Fibroblast of upper back skin (primary cell): ENCODE measurements around the gene IZUMO2.

Experiments
- DNase-seq: peaks from one replicate; pipeline ENCODE4 v3.0.0-alpha.2; 2013

IZUMO2 gene

DNA sequence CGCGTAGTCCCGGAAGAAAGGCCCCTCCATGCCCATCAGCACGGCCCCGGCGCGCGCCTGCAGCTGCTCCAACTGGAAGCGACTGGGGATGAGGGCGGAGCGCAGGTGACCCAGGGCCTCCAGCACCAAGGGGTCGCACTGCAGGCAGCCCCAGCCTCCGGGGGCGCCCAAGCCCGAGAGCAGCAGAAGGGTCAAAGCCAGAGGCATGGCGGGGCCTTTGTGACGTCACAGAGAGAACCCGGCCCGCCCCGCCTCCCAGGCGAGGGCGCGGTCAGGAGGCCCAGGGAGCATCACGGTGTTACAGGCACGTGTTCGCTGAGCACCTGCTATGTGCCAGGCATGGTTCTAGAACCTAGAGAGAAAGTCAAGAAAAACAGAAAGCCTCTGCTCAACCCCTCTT, at the start of gene IZUMO2:
Gene IZUMO2, minus strand, starts transcription at position 294 of the 400 bp plus-strand sequence. Its CDS starts 87 bp downstream, at position 207.
- DNase-seq, result no peak

DNA sequence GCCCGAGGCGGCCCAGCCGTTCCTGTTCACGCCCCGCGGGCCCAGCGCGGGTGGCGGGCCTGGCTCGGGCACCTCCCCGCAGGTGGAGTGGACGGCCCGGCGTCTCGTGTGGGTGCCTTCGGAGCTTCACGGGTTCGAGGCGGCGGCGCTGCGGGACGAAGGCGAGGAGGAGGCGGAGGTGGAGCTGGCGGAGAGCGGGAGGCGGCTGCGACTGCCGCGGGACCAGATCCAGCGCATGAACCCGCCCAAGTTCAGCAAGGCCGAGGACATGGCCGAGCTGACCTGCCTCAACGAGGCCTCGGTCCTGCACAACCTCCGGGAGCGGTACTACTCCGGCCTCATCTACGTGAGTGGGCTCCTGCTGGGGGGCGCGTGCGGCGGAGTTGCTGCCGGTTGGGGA, 47.3 kb upstream of the IZUMO2 start:
- DNase-seq, result no peak

DNA sequence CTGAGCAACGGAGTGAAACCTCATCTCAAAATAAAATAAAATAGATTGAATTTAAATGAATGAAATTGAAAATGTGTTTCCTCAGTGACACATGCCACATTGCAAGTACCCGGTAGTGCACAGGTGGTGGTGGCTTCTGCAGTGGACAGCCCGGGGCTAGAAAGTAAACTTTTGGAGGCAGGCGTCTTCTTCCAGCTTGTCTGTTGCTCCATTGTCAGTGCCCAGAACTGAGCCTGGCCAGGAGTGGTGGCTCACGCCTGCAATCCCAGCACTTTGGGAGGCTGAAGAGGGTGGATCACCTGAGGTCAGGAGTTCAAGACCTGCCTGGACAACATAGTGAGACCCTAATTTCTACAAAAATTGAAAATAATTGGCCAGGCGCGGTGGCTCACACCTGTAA, 46.0 kb upstream of the IZUMO2 start:
- no peak for DNase-seq

DNA sequence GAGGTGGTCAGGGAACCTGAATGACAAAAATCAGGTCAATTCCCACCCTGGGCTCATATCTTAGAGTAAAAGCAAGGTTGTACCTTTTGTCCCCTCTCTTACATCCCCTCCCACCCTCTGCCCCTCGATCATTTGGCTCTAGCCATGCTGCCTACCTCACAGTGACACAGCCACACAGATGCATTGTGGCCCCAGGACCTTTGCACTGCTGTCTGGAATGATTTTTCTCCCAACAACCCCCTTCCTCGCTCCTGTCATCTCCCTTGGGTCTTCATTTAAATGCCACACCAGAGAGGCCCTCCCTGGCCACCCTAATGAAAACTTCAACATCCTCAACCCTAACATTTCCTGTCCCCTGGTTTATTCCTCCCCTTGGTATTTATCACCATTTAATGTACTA, 44.6 kb upstream of the IZUMO2 start:
- no peak for DNase-seq

DNA sequence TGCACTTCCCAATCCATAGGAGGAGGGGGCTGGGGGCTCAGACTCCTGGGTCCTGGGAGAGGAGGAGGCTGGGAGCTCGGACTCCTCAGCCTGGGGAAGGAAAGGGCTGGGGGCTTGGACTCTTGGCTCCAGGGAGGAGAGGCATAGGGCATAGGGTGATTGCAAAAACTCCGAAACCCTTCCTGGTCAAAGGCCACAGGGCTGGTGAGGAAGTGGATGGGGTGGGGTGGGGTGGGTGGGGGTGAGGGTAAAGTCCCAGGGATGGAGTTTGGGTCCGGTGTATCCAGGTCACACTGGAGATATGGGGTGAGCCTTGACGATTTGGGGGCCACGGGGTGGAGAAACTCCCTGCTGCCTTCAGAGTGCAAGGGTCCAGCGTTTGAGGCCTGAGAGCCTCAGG, 43.1 kb upstream of the IZUMO2 start:
- DNase-seq, result no peak

DNA sequence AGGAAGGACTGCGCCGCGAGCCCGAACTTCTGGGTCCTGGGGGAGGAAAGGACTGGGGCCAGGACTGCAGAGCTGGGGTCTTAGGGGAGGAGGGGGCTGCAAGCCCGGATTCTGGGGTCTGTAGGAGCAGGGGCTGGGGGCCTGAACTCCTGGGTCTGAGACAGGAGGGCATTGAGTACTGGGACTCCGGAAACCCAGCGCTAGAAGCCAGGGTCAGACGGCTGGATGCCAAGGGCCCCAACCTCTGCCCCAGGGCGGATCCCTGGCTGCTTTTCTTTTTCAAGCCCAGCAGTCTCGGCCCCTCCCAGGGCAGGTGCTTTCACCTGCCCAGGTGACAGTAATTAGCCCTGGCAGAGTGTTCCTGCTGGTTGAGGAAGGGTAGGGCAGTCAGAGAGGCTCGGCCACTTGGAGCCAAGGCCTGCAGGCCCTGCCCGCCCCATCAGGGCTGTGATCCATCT, 42.6 kb upstream of the IZUMO2 start:
- DNase-seq, result no peak

DNA sequence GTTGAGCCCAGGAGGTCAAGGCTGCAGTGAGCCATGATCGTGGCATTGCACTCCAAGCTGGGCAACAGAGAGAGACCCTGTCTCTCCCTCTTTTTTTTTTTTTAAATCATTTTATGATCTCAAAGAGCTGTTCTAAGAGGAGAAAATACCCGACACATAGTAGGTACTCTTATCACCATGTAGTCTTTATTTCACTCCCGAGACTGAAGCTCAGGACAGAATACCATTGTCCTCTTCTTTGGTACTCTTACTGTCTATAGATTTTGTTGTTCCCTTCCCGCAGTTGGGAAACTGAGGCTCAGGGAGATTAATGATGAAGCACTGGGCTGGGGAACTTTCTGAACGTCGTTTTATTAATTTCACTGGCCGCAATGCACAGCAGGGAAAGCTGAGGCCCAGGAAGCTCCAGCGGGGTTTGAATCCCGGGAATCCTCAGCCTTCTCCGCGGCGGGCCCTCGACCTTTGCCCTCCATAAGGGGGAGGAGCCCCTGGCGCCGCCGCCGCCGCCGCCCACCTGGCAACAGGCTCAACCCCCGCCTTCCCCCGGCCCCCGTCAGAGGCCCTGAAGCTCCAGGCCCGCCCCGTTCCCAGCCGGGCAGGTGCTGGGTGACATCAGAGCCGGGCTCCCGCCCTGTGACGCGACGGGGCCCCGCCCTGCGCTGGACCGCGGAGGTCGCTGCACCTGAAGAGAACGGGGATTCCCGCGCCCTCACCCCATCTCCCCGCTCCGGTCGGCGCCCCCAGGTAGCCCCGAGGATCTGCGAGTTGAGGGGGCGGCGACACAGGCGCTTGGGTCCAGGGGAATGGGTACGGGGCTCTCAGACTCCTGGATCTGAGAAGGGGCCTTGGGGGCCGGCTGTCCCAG, 42.0 kb upstream of the IZUMO2 start:
- no peak for DNase-seq

DNA sequence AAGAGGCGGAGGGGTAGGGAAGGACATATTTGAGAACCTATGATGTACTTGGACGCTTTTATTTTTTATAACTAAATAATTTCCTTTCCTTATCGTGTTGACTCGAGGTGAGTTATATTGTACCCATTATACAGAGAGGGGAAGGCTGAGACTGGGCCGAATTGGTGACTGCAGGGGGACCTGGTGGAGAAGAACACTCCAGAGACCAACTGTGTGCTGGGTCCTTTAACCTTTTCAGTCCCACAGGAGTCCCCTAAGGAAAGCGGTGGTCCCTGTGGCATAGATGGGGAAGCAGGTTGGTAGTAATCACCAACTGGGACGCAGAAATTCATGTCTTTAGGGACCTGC, 41.0 kb upstream of the IZUMO2 start:
- no peak for DNase-seq

DNA sequence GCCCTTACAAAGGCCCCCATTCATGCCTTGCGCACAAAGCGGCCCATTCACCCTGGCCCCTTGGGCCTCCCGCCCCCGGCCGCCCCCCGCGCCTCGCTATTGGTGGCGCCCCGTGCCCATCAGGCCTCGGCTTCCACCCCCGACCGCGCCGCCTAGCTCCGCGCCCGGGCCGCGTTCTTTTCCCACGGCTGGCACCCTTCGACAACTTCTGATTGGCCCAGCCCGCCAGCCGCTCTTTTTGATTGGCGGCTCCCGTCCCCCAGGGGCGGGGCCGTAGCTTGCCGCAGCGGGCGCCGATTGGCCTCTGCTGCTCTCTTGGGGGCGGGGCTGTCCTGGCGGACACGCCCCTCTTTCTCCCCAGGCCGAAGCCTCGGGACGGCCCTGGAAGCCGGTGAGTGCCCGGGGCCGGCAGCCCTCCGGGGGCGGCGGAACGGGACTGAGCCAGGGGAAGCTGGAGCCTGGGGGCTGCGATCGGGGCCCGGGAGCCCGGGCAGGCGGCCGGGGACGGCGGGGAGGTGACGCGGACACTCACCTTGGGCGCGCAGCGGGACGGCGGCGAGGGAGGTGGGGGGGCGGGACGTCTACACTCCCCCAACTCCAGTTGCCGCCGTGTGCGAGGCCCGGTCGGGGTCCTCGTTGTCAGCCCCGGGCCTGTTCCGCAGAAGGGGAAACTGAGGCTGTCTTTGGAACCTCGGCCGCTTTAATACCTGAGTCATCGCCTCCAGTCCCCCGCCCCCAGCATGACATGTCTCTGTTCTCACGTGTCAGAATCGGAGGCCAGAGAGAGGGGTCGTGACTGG, 40.4 kb upstream of the IZUMO2 start, which contains the start of gene MYH14:
Gene MYH14, plus strand, starts transcription at position 342 of the 800 bp plus-strand sequence. CDS start 6,744 bp downstream, outside the sequence.
- DNase-seq, result no peak

DNA sequence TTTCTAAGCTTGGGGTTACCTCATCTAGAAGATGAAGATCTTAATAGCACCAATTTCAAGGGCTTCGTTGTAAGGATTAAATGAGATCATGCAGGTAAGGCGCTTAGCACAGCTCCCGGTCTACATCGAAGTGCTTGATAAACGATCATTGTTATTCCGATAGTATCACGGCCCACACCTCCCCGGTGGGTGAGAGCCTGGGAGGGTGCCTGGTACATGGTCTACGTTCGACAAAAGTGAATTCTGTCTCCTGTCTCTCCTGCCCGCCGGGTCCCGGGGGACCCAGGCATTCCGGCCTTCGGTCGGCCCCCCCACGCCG, 39.8 kb upstream of the IZUMO2 start:
- DNase-seq, result no peak

DNA sequence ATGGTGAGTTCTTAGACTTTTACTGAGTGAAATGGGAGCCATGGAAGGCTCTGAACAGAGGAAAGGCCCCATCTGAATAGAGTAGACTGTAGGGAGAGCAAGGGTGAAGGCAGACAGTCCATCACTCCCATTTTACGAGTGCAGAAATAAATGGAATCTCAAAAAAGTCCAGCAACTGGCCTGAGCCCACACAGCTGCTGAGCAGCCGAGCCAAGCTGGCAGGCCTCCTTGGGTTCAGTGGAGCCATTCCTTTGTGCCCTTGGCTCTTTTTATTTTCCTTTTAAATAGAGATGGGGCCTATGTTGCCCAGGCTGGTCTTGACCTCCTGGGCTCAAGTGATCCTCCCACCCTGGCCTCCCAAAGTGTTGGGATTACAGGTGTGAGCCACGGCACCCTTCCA, 39.3 kb upstream of the IZUMO2 start:
- DNase-seq, result no peak

DNA sequence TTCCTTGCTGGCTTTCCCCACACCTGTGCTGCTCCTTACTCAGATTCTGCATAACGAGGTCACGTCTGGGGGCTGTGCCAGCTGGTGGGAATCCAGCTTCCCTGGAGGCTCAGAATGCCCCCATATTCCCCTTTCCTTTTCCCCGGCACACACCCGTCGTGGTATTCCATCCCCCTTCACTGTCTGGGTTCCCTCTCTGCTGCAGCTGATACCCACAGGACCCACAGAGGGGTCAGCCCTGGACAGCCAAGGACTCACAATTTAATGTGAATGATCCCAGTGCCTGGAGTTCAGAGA, 36.1 kb upstream of the IZUMO2 start:
- DNase-seq, result no peak

DNA sequence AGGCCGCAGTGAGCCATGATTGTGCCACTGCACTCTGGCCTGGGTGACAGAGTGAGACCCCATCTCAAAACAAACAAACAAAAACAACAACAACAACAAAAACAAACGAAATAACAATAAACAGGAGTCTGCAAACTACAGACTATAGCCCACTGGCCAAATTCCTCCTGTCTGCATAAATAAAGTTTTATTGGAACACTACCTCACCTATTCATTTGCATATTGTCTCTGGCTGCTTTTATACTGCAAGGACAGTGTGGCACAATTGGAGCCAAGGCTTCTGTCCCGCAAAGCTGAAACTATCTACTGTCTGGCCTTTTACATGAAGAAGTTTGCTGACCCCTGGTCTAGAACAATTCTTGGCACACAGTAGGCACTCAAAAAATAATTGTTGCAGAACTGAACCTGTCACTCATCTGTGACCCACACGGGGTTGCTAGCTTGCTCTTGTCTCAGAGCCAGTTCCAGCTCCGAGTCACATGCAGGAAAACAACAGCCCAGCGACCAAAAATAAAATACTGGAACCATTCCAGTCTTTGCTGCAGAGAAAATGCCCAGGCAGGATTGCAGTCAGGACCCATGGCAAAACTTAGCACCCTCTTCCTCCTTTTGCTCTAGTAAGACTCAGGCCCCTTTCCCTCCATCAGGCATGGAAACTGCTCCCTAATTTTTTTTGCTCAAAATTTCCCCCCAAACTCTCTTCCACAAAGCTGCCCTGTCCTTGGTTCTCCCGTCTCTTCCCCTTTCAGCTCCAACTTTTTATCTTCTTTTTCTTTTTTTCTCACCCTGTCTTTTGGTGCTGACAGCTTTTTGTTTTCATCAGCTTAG, 35.6 kb upstream of the IZUMO2 start:
- no peak for DNase-seq

DNA sequence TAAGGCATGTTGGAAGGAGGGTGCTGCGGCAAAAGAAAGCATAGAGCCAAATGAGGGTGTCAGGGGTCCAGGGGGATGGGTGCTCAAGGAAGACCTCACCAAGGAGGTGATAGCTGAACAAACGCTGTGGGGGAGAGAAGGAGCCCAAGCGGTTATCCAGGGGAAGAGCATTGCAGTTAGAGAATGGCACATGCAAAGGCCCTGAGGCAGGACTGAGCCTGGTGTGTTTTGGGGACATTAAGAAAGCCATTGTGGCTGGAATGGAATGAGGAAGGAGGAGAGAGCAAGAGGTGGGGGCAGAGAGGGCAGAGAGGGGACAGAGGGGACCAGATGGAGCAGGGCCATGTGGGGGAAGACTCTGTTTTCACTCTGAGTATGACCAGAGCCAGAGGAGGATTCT, 34.3 kb upstream of the IZUMO2 start:
- no peak for DNase-seq

DNA sequence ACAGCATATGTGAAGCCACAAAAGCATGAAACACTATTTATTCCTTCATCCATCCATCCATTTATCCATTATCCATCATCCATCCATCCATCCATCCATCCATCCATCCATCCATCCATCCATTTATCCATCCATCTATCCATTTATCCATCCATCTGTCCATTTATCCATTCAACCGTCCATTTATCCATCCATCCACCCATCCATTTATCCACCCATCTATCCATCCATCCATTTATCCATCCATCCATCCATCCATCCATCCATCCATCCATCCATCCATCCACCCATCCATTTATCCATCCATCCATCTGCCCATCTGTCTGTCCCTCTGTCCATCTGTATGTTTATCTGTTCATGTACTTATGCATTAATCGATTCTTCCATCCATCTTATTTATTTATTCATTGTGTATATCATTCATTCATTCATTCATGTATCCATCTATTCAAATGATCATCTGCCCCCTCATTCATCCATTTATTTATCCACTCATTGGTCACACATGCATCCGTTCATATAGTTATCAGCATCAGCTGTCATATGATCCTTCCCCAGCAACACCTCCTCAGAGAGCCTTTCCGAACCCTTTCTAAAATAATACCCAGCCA, 33.3 kb upstream of the IZUMO2 start:
- DNase-seq, result no peak

DNA sequence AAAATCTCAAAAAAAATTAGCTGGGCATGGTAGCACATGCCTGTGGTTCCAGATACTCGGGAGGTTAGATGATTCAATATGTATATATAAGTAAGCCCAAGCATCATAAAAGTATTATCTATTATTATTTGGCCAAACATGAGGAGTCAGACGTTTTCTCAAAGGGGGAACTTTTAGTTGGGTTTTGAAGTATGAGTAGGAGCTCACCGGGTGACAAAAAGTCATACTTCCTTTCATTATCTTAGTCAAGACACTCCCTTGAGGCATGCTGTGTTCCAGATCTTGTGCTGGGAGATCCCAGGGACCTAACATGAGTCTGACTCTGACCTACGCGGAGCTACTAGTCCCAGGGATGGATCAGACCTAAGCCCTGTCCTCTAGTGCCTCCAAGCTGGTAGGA, 32.1 kb upstream of the IZUMO2 start:
- no peak for DNase-seq

DNA sequence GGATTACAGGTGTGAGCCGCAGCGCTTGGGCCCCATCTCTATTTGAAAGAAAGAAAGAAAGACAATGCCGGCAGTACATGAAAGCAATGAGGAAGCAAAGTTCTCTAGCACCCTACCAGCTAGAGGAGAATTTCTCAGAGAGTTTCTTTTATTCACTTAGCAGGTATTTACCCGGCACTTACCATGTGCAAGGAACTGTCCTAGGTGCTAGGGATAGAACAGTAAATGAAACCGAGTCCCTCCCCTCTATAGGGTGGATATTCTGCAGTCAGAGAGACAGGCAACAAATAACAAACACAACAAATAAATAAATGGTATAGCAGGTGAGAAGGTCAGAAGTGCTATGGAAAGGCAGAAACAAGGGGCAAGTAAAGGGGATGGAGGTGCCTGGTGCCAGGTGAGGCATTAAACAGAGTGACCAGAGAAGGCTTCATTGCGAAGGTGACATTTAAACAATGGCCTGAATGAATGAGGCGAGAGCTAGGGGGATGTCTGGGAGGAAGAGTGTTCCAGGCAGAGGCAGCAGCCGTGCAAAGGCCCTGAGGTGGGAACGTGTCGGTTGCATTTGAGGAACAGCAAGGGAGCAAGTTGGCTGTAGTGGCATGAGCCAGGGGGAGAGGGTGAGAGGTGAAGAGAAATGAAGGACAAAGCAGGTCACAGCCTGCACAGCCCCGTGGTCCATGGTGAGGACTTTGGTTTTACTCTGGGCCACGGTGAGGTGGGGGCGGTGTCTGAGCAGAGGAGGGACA, 29.6 kb upstream of the IZUMO2 start:
- DNase-seq, result no peak

DNA sequence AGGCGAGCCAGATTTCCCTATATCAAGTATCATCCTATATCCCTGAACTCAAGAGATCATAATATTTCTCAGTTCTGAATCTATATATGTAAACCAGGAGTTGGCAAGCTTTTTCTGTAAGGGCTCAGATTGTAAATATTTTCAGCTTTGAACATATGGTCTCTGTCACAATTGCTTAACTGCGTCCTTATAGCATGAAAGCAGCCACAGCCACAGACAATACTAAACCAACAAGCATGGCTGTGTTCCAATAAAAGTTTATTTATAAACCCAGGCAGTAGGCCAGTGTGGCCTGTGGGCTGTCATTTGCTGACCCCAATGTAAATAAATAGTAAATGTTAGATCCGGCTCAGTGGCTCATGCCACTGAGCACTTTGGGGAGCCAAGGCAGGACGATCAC, 28.1 kb upstream of the IZUMO2 start:
- DNase-seq, result no peak

DNA sequence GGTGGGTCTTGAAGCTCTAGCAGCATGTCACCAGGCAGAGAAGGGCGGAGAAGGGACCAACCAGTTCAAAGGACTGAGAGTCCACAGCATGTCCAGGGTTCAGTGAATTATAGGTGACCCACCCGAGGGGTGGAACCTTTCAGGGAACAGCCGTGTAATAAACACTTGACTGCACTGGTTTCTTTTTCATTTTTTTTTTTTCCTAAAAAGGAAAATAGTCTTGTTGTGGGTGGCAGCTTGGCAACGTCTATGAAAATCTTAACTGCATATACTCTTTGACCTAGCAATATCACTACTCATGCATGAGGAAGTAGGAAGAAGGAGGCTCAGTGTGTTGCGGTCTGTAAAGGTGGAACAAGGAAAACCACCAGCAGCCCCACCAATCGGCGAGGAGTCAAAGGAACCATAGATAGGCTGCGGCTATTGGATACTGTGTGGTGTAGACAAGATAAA, 27.4 kb upstream of the IZUMO2 start:
- no peak for DNase-seq

DNA sequence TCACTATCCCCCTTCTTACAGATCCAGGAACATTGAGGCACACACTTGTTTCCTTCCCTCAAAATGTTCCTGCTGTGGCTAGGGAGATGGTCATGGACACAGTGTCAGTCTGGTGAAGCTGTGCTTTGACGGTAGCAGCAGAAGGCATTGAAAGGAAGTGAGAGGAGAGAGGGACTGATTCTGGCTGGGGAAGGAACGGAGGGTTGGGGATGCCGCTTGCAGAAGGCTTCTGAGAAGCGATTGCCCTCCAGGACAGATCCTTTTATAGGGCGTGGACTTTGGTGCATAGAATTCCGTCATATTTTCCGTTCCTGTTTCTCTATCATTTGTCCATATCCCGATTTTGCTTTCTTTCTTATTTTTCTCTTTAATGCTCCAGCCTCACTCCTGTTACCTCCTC, 26.2 kb upstream of the IZUMO2 start:
- DNase-seq, result no peak

DNA sequence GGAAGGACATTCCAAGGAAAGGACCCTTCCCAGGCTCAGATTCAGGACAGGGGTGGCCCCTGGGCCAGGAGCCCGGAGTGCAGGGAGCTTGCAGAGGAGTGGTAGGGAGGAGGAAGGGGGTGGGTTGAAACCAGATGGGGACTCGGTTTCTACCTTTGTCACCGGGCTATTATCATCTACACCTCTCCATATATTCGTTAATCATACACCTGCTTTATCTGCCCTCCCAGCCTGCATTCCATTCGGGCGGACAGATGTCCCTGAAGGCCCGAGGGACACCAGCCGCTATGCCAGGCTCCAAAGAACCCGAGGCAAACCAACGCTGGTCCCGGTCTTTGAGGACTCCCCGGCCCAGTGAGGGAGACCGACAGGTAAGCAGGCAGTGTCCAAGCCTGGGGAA, 24.9 kb upstream of the IZUMO2 start:
- DNase-seq, result no peak

DNA sequence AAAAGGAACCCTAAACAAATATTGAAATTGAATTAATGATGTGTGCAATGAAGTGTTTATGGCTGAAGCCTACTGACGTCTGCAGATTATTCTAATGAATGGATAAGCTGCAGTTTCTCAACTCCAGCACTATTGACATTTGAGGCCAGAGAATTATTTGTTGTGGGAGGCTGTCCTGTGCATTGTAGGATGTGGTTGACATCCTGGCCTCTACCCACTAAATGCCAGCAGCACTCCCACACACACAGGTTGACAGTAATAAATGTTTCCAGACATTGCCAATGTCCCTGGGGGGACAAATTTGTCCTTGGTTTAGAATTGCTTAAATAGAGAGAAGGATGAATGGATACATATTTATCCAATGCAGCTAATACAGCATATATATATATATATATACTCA, 21.1 kb upstream of the IZUMO2 start:
- no peak for DNase-seq
